ENCODE data around the gene EDC3. TPM values are rescaled to one million over a fixed set of nuclear protein-coding genes. Genes with fewer than 3 reads are reported as not detected.
"Not testable (repeated sequence)": the region's sequence is repeated elsewhere in the genome, so short reads cannot be mapped to it uniquely, and the experiment has no call there.

EDC3 gene, protein sequence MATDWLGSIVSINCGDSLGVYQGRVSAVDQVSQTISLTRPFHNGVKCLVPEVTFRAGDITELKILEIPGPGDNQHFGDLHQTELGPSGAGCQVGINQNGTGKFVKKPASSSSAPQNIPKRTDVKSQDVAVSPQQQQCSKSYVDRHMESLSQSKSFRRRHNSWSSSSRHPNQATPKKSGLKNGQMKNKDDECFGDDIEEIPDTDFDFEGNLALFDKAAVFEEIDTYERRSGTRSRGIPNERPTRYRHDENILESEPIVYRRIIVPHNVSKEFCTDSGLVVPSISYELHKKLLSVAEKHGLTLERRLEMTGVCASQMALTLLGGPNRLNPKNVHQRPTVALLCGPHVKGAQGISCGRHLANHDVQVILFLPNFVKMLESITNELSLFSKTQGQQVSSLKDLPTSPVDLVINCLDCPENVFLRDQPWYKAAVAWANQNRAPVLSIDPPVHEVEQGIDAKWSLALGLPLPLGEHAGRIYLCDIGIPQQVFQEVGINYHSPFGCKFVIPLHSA
- 11.0 and 12.8 TPM in 2 replicates for total RNA-seq

DNA sequence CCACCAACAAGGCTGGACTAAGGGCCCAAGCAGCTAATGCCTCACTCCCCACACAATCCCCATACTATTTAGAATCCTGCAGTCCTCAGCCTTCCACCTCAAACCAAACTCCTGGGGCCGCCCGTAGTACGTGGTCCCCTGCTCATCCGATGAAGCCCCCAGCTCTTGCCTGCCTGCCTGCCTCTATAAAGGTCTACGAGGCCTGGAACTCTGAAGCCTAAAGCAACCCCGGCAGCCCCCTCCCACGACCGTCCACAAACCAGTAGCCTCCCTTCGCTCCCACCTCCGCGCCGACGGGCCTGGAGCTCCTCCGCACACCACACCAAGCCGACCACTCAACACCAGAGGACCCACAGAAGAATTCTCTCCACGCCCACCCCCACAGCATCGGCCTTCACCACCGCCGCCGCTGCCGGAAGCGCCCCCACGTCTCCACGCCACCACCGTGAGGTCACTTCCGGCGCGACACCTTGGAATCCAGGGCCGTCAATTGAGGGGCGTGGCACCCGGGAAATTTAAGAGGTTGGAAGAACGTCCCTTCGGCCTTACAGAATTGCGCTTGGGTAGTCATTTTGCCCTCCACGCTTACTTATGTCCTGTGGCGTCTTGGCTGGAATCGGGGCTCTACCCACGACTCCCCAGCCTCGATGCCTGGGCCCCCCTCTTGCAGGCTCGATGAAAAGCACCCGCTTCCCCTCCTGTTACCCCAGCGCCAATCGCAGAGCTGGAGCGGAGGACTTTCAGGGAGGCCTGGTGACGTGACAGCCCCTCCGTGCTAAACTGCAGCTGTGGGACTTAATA lies at the start of gene EDC3:
EDC3 (minus strand) TSS at position 428 of the 801 bp plus-strand sequence. CDS start 20,900 bp downstream, outside the sequence.
- TF ChIP-seq, protein P1, sequence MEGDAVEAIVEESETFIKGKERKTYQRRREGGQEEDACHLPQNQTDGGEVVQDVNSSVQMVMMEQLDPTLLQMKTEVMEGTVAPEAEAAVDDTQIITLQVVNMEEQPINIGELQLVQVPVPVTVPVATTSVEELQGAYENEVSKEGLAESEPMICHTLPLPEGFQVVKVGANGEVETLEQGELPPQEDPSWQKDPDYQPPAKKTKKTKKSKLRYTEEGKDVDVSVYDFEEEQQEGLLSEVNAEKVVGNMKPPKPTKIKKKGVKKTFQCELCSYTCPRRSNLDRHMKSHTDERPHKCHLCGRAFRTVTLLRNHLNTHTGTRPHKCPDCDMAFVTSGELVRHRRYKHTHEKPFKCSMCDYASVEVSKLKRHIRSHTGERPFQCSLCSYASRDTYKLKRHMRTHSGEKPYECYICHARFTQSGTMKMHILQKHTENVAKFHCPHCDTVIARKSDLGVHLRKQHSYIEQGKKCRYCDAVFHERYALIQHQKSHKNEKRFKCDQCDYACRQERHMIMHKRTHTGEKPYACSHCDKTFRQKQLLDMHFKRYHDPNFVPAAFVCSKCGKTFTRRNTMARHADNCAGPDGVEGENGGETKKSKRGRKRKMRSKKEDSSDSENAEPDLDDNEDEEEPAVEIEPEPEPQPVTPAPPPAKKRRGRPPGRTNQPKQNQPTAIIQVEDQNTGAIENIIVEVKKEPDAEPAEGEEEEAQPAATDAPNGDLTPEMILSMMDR (conservative IDR thresholded peaks at IDR 0.05; ENCODE audit: low read depth, low read length), result no peak
- H3K4me3 ChIP-seq (ENCODE audit: low read depth, low read length), result peak within 1 kb of the TSS; percentile 96
- no peak for DNase-seq (ENCODE audit: low read depth)

DNA sequence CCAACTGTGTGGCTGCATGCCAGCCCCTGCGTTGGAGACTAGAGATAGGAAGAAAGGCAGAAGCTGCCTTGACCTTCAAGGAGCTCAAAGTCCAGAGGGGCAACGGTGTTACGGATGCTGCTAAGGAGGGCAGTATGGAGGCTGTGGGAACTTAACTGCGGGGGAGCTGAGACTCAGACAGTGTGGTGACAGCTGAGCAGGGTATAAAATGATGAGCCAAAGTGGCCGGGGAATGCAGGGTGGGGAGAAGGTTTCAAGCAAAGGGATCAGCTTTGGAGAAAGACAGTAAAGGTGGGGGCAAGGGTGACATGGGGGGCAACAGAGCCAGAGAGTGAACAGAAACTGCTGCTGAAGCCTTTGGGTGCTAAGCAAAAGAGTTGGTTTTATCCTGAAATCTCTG lies 46.6 kb upstream of the EDC3 start:
- TF ChIP-seq, protein P1 (conservative IDR thresholded peaks at IDR 0.05; ENCODE audit: low read depth, low read length), result no peak
- no peak for DNase-seq (ENCODE audit: low read depth)
- H3K4me3 ChIP-seq (ENCODE audit: low read depth, low read length), result no peak overlapping the region

DNA sequence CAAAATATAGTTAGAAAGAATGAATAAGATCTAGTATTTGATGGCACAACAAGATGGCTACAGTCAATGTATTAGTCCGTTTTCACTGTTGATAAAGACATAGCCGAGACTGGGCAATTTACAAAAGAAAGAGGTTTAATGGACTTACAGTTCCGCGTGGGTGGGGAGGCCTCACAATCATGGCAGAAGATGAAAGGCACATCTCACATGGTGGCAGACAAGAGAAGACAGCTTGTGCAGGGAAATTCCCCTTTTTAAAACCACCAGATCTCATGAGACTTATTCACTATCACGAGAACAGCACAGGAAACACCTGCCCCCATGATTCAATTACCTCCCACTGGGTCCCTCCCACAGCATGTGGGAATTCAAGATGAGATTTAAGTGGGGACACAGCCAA lies 42.4 kb upstream of the EDC3 start:
- not testable (repeated sequence) for DNase-seq (ENCODE audit: low read depth)

DNA sequence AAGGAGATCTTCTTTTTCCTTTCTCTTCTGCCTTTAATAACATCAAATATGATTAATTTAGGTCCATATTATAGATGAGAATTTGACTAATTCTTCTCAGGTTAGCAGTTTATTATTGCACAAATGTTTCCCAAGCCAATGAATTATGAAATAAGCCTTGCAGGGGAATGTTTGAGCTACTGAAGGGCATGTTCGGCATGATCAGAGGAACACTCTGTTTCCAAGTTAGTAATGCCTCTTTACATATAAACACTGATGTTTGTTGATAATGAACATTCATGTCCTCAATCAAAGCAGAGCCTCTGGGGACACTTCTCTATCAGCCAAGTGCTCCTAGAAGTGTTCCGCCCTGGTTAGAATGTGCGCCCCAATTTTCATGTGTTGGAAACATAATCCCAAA lies 39.5 kb upstream of the EDC3 start:
- DNase-seq (ENCODE audit: low read depth), result no peak
- H3K4me3 ChIP-seq (ENCODE audit: low read depth, low read length), result no peak overlapping the region
- TF ChIP-seq, protein P1 (conservative IDR thresholded peaks at IDR 0.05; ENCODE audit: low read depth, low read length), result no peak

More for the DNA sequence above, 42.4 kb upstream of the EDC3 start:
- not testable (repeated sequence) for H3K4me3 ChIP-seq (ENCODE audit: low read depth, low read length)

DNA sequence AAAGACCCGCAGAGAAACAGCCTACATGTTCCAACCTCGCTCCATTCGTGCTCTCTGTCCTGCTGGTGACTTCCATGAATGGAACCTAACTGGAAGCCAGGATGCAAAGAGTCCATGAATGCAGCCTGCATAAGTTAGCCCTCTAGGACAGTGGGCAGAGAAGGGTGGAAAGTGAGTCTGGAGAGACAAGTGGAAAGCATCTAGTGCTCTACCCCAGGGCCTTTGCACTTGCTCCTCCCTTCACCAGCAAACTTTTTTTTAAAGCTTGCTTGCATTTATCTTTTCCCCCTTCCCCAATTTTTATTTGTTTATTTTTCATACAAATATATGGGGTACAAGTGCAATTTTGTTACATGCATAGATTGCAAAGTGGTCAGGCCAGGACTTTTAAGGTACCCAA lies 37.4 kb upstream of the EDC3 start:
- H3K4me3 ChIP-seq (ENCODE audit: low read depth, low read length), result no peak overlapping the region
- TF ChIP-seq, protein P1 (conservative IDR thresholded peaks at IDR 0.05; ENCODE audit: low read depth, low read length), result no peak
- DNase-seq (ENCODE audit: low read depth), result no peak

DNA sequence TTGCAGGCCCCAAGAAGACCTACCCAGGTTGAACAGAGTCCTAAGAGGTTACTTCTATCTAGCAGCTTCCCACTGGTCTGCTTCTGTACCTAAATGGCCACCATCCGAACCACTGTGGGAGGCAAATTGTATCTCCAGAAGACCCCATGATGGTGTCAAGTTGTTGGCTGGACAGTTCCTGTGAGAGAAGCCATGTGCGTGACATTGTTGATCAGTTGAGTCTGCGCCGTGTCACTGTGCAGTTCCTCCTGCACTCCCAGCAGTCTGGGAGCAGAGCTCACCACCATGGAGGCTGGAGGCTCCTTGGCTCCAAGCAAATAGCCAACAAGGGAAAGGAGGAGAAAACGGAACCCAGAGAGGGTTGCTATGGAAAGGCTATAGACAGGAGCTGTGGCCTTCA lies 37.0 kb upstream of the EDC3 start:
- H3K4me3 ChIP-seq (ENCODE audit: low read depth, low read length), result no peak overlapping the region
- DNase-seq (ENCODE audit: low read depth), result no peak
- TF ChIP-seq, protein P1 (conservative IDR thresholded peaks at IDR 0.05; ENCODE audit: low read depth, low read length), result no peak

DNA sequence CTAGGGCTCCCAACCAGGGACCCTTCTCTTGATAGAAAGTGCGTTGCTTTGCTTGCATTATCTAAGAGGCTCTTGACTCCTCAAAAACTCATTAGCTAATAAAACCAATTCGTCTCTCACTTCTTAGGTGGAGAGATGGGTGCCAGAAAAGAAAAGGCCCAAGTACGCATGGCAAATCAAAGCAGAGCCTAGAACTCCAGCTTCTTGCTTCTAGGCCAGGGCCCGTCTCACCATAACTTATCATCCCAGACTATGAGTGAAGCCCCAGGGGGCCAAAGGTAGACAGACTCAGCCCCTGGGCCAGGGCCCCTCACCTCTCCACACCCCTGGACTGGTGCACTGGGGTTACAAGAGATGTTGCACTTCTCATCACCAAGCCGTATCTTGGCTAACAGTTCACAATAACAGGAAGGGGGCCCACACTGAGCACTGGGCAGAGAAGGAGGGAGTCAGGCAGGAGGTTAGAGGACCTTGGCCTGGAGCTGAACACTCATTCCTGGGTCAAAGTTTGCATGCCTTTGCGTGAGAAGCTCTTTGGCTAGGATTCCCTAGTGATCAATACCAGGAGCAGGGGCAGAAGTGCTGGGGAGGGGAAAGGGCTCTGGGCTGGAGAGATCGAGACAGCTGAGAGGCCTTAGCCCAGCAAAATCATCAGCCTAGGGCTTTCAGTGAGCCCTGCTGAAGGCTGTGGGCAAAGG lies 34.9 kb upstream of the EDC3 start:
- no peak overlapping the region for H3K4me3 ChIP-seq (ENCODE audit: low read depth, low read length)
- TF ChIP-seq, protein P1 (conservative IDR thresholded peaks at IDR 0.05; ENCODE audit: low read depth, low read length), result no peak
- DNase-seq (ENCODE audit: low read depth), result no peak

DNA sequence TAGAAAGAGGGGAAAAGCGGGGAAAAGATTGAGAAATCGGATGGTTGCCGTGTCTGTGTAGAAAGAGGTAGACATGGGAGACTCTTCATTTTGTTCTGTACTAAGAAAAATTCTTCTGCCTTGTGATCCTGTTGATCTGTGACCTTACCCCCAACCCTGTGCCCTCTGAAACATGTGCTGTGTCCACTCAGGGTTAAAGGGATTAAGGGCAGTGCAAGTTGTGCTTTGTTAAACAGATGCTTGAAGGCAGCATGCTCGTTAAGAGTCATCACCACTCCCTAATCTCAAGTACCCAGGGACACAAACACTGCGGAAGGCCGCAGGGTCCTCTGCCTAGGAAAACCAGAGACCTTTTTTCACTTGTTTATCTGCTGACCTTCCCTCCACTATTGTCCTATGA lies 33.5 kb upstream of the EDC3 start:
- not testable (repeated sequence) for H3K4me3 ChIP-seq (ENCODE audit: low read depth, low read length); DNase-seq (ENCODE audit: low read depth)

DNA sequence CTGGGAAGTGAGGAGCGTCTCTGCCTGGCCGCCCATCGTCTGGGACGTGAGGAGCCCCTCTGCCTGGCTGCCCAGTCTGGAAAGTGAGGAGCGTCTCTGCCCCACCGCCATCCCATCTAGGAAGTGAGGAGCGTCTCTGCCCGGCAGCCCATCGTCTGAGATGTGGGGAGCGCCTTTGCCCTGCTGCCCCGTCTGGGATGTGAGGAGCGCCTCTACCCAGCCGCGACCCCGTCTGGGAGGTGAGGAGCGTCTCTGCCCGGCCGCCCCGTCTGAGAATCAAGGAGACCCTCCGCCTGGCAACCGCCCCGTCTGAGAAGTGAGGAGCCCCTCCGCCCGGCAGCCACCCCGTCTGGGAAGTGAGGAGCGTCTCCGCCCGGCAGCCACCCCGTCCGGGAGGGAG lies 32.9 kb upstream of the EDC3 start:
- not testable (repeated sequence) for H3K4me3 ChIP-seq (ENCODE audit: low read depth, low read length); DNase-seq (ENCODE audit: low read depth)
